SU-DHL-6 (cell line): ENCODE data around the gene HELZ.

Experiments used
- H2AFZ ChIP-seq: fragments of 200-600 bp; sonication (generic); 2 replicates; pipeline ENCODE4 v1.6.1; 2014; ENCODE audit warnings: low read depth, mild to moderate bottlenecking, moderate library complexity, mixed read lengths, antibody characterized with exemption, low read length; ENCODE audit not compliant: severe bottlenecking
- H3F3A ChIP-seq: fragments of 200-600 bp; shearing (Covaris generic); 2 replicates; pipeline ENCODE4 v1.6.0; 2016; ENCODE audit warnings: antibody characterized with exemption, mild to moderate bottlenecking; ENCODE audit not compliant: insufficient read depth
- H3K27ac ChIP-seq: fragments of 200-600 bp; sonication (generic); 2 replicates; pipeline ENCODE4 v1.5.1; 2016; ENCODE audit warnings: low read depth, mild to moderate bottlenecking, low read length, moderate library complexity, mixed read lengths
- H3K27me3 ChIP-seq: fragments of 200-600 bp; sonication (generic), shearing (Covaris generic); 2 replicates; pipeline ENCODE4 v1.6.0; 2014; ENCODE audit warnings: mild to moderate bottlenecking, low read length
- H3K36me3 ChIP-seq: fragments of 200-600 bp; sonication (generic); 2 replicates; pipeline ENCODE4 v1.6.1; 2014; ENCODE audit warnings: mild to moderate bottlenecking, low read length, mixed read lengths
- H3K4me2 ChIP-seq: fragments of 300-600, 200-600 bp; shearing (Covaris generic), sonication (generic); 2 replicates; pipeline ENCODE4 v1.6.0; 2014; ENCODE audit warnings: low read length, low read depth, mild to moderate bottlenecking; ENCODE audit not compliant: poor library complexity, severe bottlenecking
- H3K4me3 ChIP-seq: fragments of 200-600 bp; sonication (generic); 2 replicates; pipeline ENCODE4 v1.5.1; 2014; ENCODE audit warnings: antibody characterized with exemption, low read length, mild to moderate bottlenecking, mixed read lengths; ENCODE audit not compliant: insufficient read depth, poor library complexity, severe bottlenecking
- H3K79me2 ChIP-seq: fragments of 200-600 bp; sonication (generic); 2 replicates; pipeline ENCODE4 v1.6.1; 2014; ENCODE audit warnings: mild to moderate bottlenecking, low read length, moderate library complexity; ENCODE audit not compliant: insufficient read depth
- H3K9ac ChIP-seq: fragments of 200-600 bp; sonication (generic); 2 replicates; pipeline ENCODE4 v1.7.0; 2014; ENCODE audit warnings: mild to moderate bottlenecking, low read length
- H3K9me2 ChIP-seq: fragments of 200-600 bp; sonication (generic); replicated peaks from 2 replicates; pipeline ENCODE4 v1.6.1; 2014; ENCODE audit warnings: low read length; ENCODE audit not compliant: insufficient read depth
- H3K9me3 ChIP-seq: fragments of 200-600 bp; sonication (generic); 2 replicates; pipeline ENCODE4 v1.6.1; 2014; ENCODE audit warnings: low read length, mixed read lengths; ENCODE audit not compliant: insufficient read depth
- H4K20me1 ChIP-seq: fragments of 200-600 bp; sonication (generic); 2 replicates; pipeline ENCODE4 v1.6.1; 2014; ENCODE audit warnings: low read depth, mild to moderate bottlenecking, antibody characterized with exemption, low read length, moderate library complexity, mixed read lengths
- CTCF ChIP-seq: fragments of 200-600 bp; sonication (generic); IDR thresholded peaks from one replicate; pipeline ENCODE4 v1.5.1; 2017; ENCODE audit warnings: antibody characterized with exemption, mild to moderate bottlenecking, low read length, moderate library complexity; ENCODE audit not compliant: insufficient read depth, poor library complexity, severe bottlenecking
- EZH2phosphoT487 ChIP-seq: fragments of 200-600 bp; sonication (generic), shearing (Covaris generic); conservative IDR thresholded peaks from 2 replicates; pipeline ENCODE4 v1.6.1; 2018; ENCODE audit warnings: mild to moderate bottlenecking, antibody characterized with exemption, low read length, moderate library complexity, mixed read lengths

The HELZ gene

GRCh38 chr17:67069603-67070136 lies 175.3 kb downstream of the HELZ start:
- Histone ChIP-seq H3K9me3 (no peaks in the 10 kb centered on the region), H3K9me2 (no peaks in the 10 kb centered on the region), H3K4me2 (no peak overlapping the region), H3K4me3 (no peak overlapping the region), H3K27me3 (no peaks in the 10 kb centered on the region), H3K9ac (no peak overlapping the region), H3F3A (no peaks in the 10 kb centered on the region), H2AFZ (no peak overlapping the region), H3K27ac (no peak overlapping the region), H3K79me2 (no peaks in the 10 kb centered on the region), H4K20me1 (no peaks in the 10 kb centered on the region), H3K36me3 (no peaks in the 10 kb centered on the region)
- TF ChIP-seq CTCF (no peak), EZH2phosphoT487 (no peak)

GRCh38 chr17:67068999-67069398 lies 176.0 kb downstream of the HELZ start:
- TF ChIP-seq EZH2phosphoT487 (no peak), CTCF (no peak)
- Histone ChIP-seq H3K4me2 (no peak overlapping the region), H3K36me3 (no peaks in the 10 kb centered on the region), H3F3A (no peaks in the 10 kb centered on the region), H3K9me3 (no peaks in the 10 kb centered on the region), H3K9me2 (no peaks in the 10 kb centered on the region), H3K27me3 (no peaks in the 10 kb centered on the region), H4K20me1 (no peaks in the 10 kb centered on the region), H3K9ac (no peak overlapping the region), H3K79me2 (no peaks in the 10 kb centered on the region), H2AFZ (no peak overlapping the region), H3K4me3 (no peak overlapping the region), H3K27ac (no peak overlapping the region)

- H3K79me2 ChIP-seq, result no peaks in the 10 kb centered on the region
- H4K20me1 ChIP-seq, result no peaks in the 10 kb centered on the region
- no peaks in the 10 kb centered on the region for H3K9me2 ChIP-seq
- TF ChIP-seq EZH2phosphoT487 (no peak), CTCF (no peak)
- no peaks in the 10 kb centered on the region for H3F3A ChIP-seq
- no peaks in the 10 kb centered on the region for H3K36me3 ChIP-seq
- H3K4me2 ChIP-seq, result no peak overlapping the region
- H3K27me3 ChIP-seq, result no peaks in the 10 kb centered on the region
- no peak overlapping the region for H3K27ac ChIP-seq
- no peak overlapping the region for H2AFZ ChIP-seq
- no peak overlapping the region for H3K9ac ChIP-seq
- H3K9me3 ChIP-seq, result no peaks in the 10 kb centered on the region
- no peak overlapping the region for H3K4me3 ChIP-seq
Measured at GRCh38 chr17:67067571-67068482, 177.2 kb downstream of the HELZ start.
